Measurements from ENCODE around the gene ROR2. TPM values are rescaled to one million over a fixed set of nuclear protein-coding genes. Genes with fewer than 3 reads are reported as not detected.
A peak's percentile ranks its signal among the peaks of the same experiment; 100 is the strongest.

ROR2 gene
- total and polyA plus RNA-seq, 2 experiments from 2014 or later, result 7.1 to 12.9 TPM

GRCh38 chr9:91760906-91761305, 189.1 kb downstream of the ROR2 start:
- H2AFZ ChIP-seq, result no peak overlapping the region
- in situ Hi-C loops (cut with MboI), result no loop called here
- no peaks in the 10 kb centered on the region for H3K9me2 ChIP-seq (ENCODE audit: insufficient read depth)
- 80 to 100% methylated on average over 1 of the region's 1 CpG for WGBS, 2 experiments (ENCODE audit: low coverage in 1 of 2, low lambda C conversion rate in 2 of 2, missing lambda C conversion rate in 2 of 2)
- no peak overlapping the region for H3K4me3 ChIP-seq
- no peaks in the 10 kb centered on the region for H3F3A ChIP-seq (ENCODE audit: insufficient read depth)
- H3K9me3 ChIP-seq (ENCODE audit: low read depth), result no peaks in the 10 kb centered on the region
- H3K36me3 ChIP-seq (ENCODE audit: low read depth), result no peaks in the 10 kb centered on the region
- no peak overlapping the region for H3K27ac ChIP-seq
- H3K79me2 ChIP-seq (ENCODE audit: insufficient read depth), result no peaks in the 10 kb centered on the region
- H4K20me1 ChIP-seq (ENCODE audit: insufficient read depth), result no peaks in the 10 kb centered on the region
- H3K4me2 ChIP-seq (ENCODE audit: unreplicated experiment), result no peak overlapping the region
- H3K27me3 ChIP-seq (replicated peaks; ENCODE audit: insufficient read depth), result no peaks in the 10 kb centered on the region
- TF ChIP-seq EZH2 (IDR thresholded peaks at IDR 0.05; ENCODE audit: insufficient read depth, poor library complexity, severe bottlenecking), result no peak
- TF ChIP-seq EZH2phosphoT487 (IDR thresholded peaks at IDR 0.05; ENCODE audit: insufficient read depth, low read depth), result no peak
- no peak for DNase-seq
- H3K4me1 ChIP-seq (ENCODE audit: insufficient read depth), result peaks cover 5% of the 10 kb centered on the region
- no peak overlapping the region for H3K9ac ChIP-seq

- Histone ChIP-seq H2AFZ (no peak overlapping the region), H3K4me1 (ENCODE audit: insufficient read depth) (peaks cover 12% of the 10 kb centered on the region), H3K27ac (no peak overlapping the region), H3K36me3 (ENCODE audit: low read depth) (no peaks in the 10 kb centered on the region), H3K9ac (no peak overlapping the region), H3K27me3 (replicated peaks; ENCODE audit: insufficient read depth) (no peaks in the 10 kb centered on the region), H3K4me3 (no peak overlapping the region), H3K4me2 (ENCODE audit: unreplicated experiment) (no peak overlapping the region), H3K9me3 (ENCODE audit: low read depth) (no peaks in the 10 kb centered on the region), H3K9me2 (ENCODE audit: insufficient read depth) (no peaks in the 10 kb centered on the region), H4K20me1 (ENCODE audit: insufficient read depth) (no peaks in the 10 kb centered on the region), H3K79me2 (ENCODE audit: insufficient read depth) (no peaks in the 10 kb centered on the region), H3F3A (ENCODE audit: insufficient read depth) (no peaks in the 10 kb centered on the region)
- TF ChIP-seq EZH2 (IDR thresholded peaks at IDR 0.05; ENCODE audit: insufficient read depth, poor library complexity, severe bottlenecking), result no peak
- TF ChIP-seq EZH2phosphoT487 (IDR thresholded peaks at IDR 0.05; ENCODE audit: insufficient read depth, low read depth), result no peak
- WGBS, 2 experiments (ENCODE audit: low coverage in 1 of 2, low lambda C conversion rate in 2 of 2, missing lambda C conversion rate in 2 of 2), result 71 to 73% methylated on average over 5 of the region's 5 CpGs
- peak; percentile 69 for DNase-seq
- in situ Hi-C loops (cut with MboI), result no loop called here
Observed at GRCh38 chr9:91758491-91758981, 191.5 kb downstream of the ROR2 start.

- no peak for DNase-seq
- H3K27ac ChIP-seq, result no peak overlapping the region
- no peak overlapping the region for H3K9ac ChIP-seq
- in situ Hi-C loops (cut with MboI), result no loop called here
- H4K20me1 ChIP-seq (ENCODE audit: insufficient read depth), result no peaks in the 10 kb centered on the region
- no peaks in the 10 kb centered on the region for H3K9me3 ChIP-seq (ENCODE audit: low read depth)
- no peak overlapping the region for H2AFZ ChIP-seq
- H3K9me2 ChIP-seq (ENCODE audit: insufficient read depth), result no peaks in the 10 kb centered on the region
- 69 to 78% methylated on average over 4 of the region's 4 CpGs for WGBS, 2 experiments (ENCODE audit: low coverage in 1 of 2, low lambda C conversion rate in 2 of 2, missing lambda C conversion rate in 2 of 2)
- H3K79me2 ChIP-seq (ENCODE audit: insufficient read depth), result no peaks in the 10 kb centered on the region
- no peak overlapping the region for H3K4me3 ChIP-seq
- H3K27me3 ChIP-seq (replicated peaks; ENCODE audit: insufficient read depth), result no peaks in the 10 kb centered on the region
- no peak overlapping the region for H3K4me2 ChIP-seq (ENCODE audit: unreplicated experiment)
- peaks cover under 1% of the 10 kb centered on the region; the same call in 1 of the 2 replicates for H3F3A ChIP-seq (ENCODE audit: insufficient read depth)
- TF ChIP-seq EZH2 (IDR thresholded peaks at IDR 0.05; ENCODE audit: insufficient read depth, poor library complexity, severe bottlenecking) (no peak), EZH2phosphoT487 (IDR thresholded peaks at IDR 0.05; ENCODE audit: insufficient read depth, low read depth) (no peak)
- no peaks in the 10 kb centered on the region for H3K36me3 ChIP-seq (ENCODE audit: low read depth)
- peaks cover 13% of the 10 kb centered on the region for H3K4me1 ChIP-seq (ENCODE audit: insufficient read depth)
Observed at GRCh38 chr9:91757782-91758181, 192.2 kb downstream of the ROR2 start.

- Histone ChIP-seq H3F3A (ENCODE audit: insufficient read depth) (peaks cover 8% of the 10 kb centered on the region; the same call in 1 of the 2 replicates), H3K9ac (no peak overlapping the region), H3K9me2 (ENCODE audit: insufficient read depth) (no peaks in the 10 kb centered on the region), H3K36me3 (ENCODE audit: low read depth) (no peaks in the 10 kb centered on the region), H3K4me2 (ENCODE audit: unreplicated experiment) (no peak overlapping the region), H3K4me1 (ENCODE audit: insufficient read depth) (peaks cover 25% of the 10 kb centered on the region), H3K79me2 (ENCODE audit: insufficient read depth) (no peaks in the 10 kb centered on the region), H3K27me3 (replicated peaks; ENCODE audit: insufficient read depth) (no peaks in the 10 kb centered on the region), H4K20me1 (ENCODE audit: insufficient read depth) (no peaks in the 10 kb centered on the region), H3K4me3 (no peak overlapping the region), H3K27ac (no peak overlapping the region), H2AFZ (no peak overlapping the region), H3K9me3 (ENCODE audit: low read depth) (no peaks in the 10 kb centered on the region)
- DNase-seq, result no peak
- TF ChIP-seq EZH2 (IDR thresholded peaks at IDR 0.05; ENCODE audit: insufficient read depth, poor library complexity, severe bottlenecking) (no peak), EZH2phosphoT487 (IDR thresholded peaks at IDR 0.05; ENCODE audit: insufficient read depth, low read depth) (no peak)
- WGBS, 2 experiments (ENCODE audit: low coverage in 1 of 2, low lambda C conversion rate in 2 of 2, missing lambda C conversion rate in 2 of 2), result 76 to 80% methylated on average over 4 of the region's 4 CpGs
- in situ Hi-C loops (cut with MboI), result no loop called here
Observed at GRCh38 chr9:91756510-91756780, 193.6 kb downstream of the ROR2 start.

All from GM23248 (cell line).